Upper lobe of left lung (tissue), 4 donors: Measurements from ENCODE around the gene TMC6.

Experiments used
- CTCF ChIP-seq, 6 experiments: fragments of 450-650 bp in 4 of 6; fragments of 200-600 bp in 2 of 6; sonication (generic) in 2 of 6; IDR thresholded peaks; one replicate each; pipeline ENCODE4 v1.5.1; 2016 to 2019; ENCODE audit warnings: antibody characterized with exemption in 6 of 6
- POLR2A ChIP-seq, 4 donors: fragments of 450-650 bp; IDR thresholded peaks; one replicate each; pipeline ENCODE4 v1.5.1; 2016 to 2017; ENCODE audit warnings: antibody characterized with exemption in 4 of 4, mild to moderate bottlenecking in 2 of 4
- POLR2AphosphoS5 ChIP-seq, 2 donors: sonication (generic); formaldehyde crosslinking; IDR thresholded peaks; one replicate each; pipeline ENCODE4 v1.5.1; 2017; ENCODE audit warnings: antibody characterized with exemption in 2 of 2

DNA sequence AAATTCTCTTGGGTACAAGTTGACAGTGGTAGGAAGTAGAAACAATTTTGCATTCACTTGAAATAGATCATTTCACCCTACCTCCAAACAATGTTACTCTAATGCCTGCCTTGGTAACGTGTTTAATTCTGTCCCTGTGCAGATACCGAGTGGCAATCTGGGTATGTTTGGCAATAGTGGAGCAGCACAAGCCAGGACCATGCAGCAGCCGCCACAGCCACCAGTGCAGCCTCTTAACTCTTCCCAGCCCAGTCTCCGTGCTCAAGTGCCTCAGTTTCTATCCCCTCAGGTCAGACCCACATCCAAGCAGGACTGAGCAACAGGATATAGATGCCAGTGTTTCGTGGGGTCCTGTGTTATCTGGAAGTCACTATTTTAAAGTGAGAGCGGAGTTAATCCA lies 49.3 kb downstream of the TMC6 start:
- TF ChIP-seq POLR2A (IDR thresholded peaks at IDR 0.05) (no peak), CTCF (IDR thresholded peaks at IDR 0.05) (no peak), POLR2AphosphoS5 (IDR thresholded peaks at IDR 0.05) (no peak)
